IMR-90 (cell line): ENCODE measurements around the gene MRPL54. TPM values are rescaled to one million over a fixed set of nuclear protein-coding genes. Genes with fewer than 3 reads are reported as not detected.

Experiments
- ATAC-seq: fragments of 200-7000 bp; cut with Tn5 transposase; 2 replicates; pipeline ENCODE4 v1.9.1; 2020; ENCODE audit warnings: low read depth, mild to moderate bottlenecking, moderate library complexity
- BruUV-seq: library from RNA; stranded (reverse); fragments of 400-500 nt; replicated peaks from 2 replicates; lab custom pipeline; 2021; lab: Mats Ljungman, UMichigan
- CTCF ChIA-PET: fragments of 300-600 bp; formaldehyde crosslinking; extraction: SDS; loops from one replicate; lab custom pipeline; 2021; ENCODE audit warnings: antibody characterized with exemption; lab: Yijun Ruan, JAX
- POLR2A ChIA-PET: fragments of 300-600 bp; sonication (Branson Sonifier 250); formaldehyde crosslinking; loops from one replicate; lab custom pipeline; 2022; ENCODE audit warnings: antibody characterized with exemption; ENCODE audit not compliant: unreplicated experiment; lab: Charles Lee
- DNase-seq: peaks from one replicate; pipeline ENCODE4 v3.0.0; 2013
- H2AFZ ChIP-seq: replicated peaks from 2 replicates; pipeline ENCODE3; 2013; ENCODE audit warnings: low read length, mild to moderate bottlenecking; ENCODE audit not compliant: poor library complexity
- H2AK5ac ChIP-seq: 2 replicates; pipeline ENCODE4 v1.6.1; 2013; ENCODE audit warnings: low read depth, low read length, inconsistent platforms
- H2AK9ac ChIP-seq: replicated peaks from 2 replicates; pipeline ENCODE3; 2013; ENCODE audit warnings: mild to moderate bottlenecking, low read depth, low read length, moderate library complexity; ENCODE audit not compliant: poor library complexity
- H2BK120ac ChIP-seq: 2 replicates; pipeline ENCODE4 v1.6.1; 2013; ENCODE audit warnings: low read depth, low read length, inconsistent platforms
- H2BK15ac ChIP-seq: 3 replicates; pipeline ENCODE4 v1.6.1; 2013; ENCODE audit warnings: low read depth, low read length, inconsistent platforms
- H2BK20ac ChIP-seq: 2 replicates; pipeline ENCODE4 v1.6.1; 2013; ENCODE audit warnings: low read depth, mild to moderate bottlenecking, inconsistent platforms, low read length, moderate library complexity
- H2BK5ac ChIP-seq: 2 replicates; pipeline ENCODE4 v1.6.1; 2013; ENCODE audit warnings: mild to moderate bottlenecking, low read depth, low read length, inconsistent platforms; ENCODE audit not compliant: poor library complexity, severe bottlenecking
- H3K14ac ChIP-seq: replicated peaks from 2 replicates; pipeline ENCODE4 v1.6.1; 2013; ENCODE audit warnings: low read depth, low read length, inconsistent platforms
- H3K18ac ChIP-seq: 2 replicates; pipeline ENCODE4 v1.6.1; 2013; ENCODE audit warnings: low read depth, low read length, control low read depth
- H3K23ac ChIP-seq: 2 replicates; pipeline ENCODE4 v1.6.1; 2013; ENCODE audit warnings: low read depth, low read length, inconsistent platforms
- H3K27ac ChIP-seq: 2 replicates; pipeline ENCODE4 v1.5.1; 2013; ENCODE audit warnings: mild to moderate bottlenecking, control low read depth, low read length; ENCODE audit not compliant: insufficient read depth
- H3K27me3 ChIP-seq: 2 replicates; pipeline ENCODE4 v1.6.1; 2013; ENCODE audit warnings: low read length; ENCODE audit not compliant: control insufficient read depth, insufficient read depth
- H3K36me3 ChIP-seq: 2 replicates; pipeline ENCODE4 v1.6.1; 2013; ENCODE audit warnings: low read length, mixed read lengths; ENCODE audit not compliant: control insufficient read depth, insufficient read depth
- H3K4ac ChIP-seq: 2 replicates; pipeline ENCODE4 v1.6.1; 2013; ENCODE audit warnings: low read depth, low read length, inconsistent platforms
- H3K4me1 ChIP-seq: 2 replicates; pipeline ENCODE4 v1.6.1; 2013; ENCODE audit warnings: low read length, mixed read lengths; ENCODE audit not compliant: control insufficient read depth, insufficient read depth
- H3K4me2 ChIP-seq: 2 replicates; pipeline ENCODE4 v1.6.1; 2013; ENCODE audit warnings: low read depth, mild to moderate bottlenecking, control low read depth, low read length, moderate library complexity
- H3K4me3 ChIP-seq: 2 replicates; pipeline ENCODE4 v1.5.1; 2013; ENCODE audit warnings: low read depth, mild to moderate bottlenecking, control low read depth, low read length, moderate library complexity; ENCODE audit not compliant: insufficient read depth
- H3K56ac ChIP-seq: 2 replicates; pipeline ENCODE4 v1.6.1; 2013; ENCODE audit warnings: low read length, inconsistent platforms; ENCODE audit not compliant: insufficient read depth; ENCODE audit errors: extremely low read depth
- H3K79me1 ChIP-seq, 2 experiments: 2 replicates each; pipeline ENCODE4 v1.6.1; 2013; ENCODE audit warnings: low read length in 2 of 2, inconsistent platforms in 1 of 2, low read depth in 1 of 2
- H3K9ac ChIP-seq: 2 replicates; pipeline ENCODE4 v1.6.1; 2013; ENCODE audit warnings: low read depth, low read length, control low read depth
- H3K9me1 ChIP-seq: 2 replicates; pipeline ENCODE4 v1.6.1; 2013; ENCODE audit warnings: low read length, inconsistent platforms; ENCODE audit not compliant: insufficient read depth
- H3K9me3 ChIP-seq: 2 replicates; pipeline ENCODE4 v1.6.1; 2013; ENCODE audit warnings: low read length; ENCODE audit not compliant: control insufficient read depth, insufficient read depth
- H4K20me1 ChIP-seq: 2 replicates; pipeline ENCODE4 v1.6.1; 2013; ENCODE audit warnings: low read length, inconsistent platforms; ENCODE audit not compliant: insufficient read depth
- H4K5ac ChIP-seq: 2 replicates; pipeline ENCODE4 v1.6.1; 2013; ENCODE audit warnings: mild to moderate bottlenecking, low read depth, low read length, control low read depth
- H4K8ac ChIP-seq, 2 experiments: 2 replicates each; pipeline ENCODE4 v1.6.1; 2013; ENCODE audit warnings: low read depth in 2 of 2, low read length in 2 of 2, control low read depth in 1 of 2, inconsistent platforms in 1 of 2
- H4K91ac ChIP-seq: 2 replicates; pipeline ENCODE4 v1.6.1; 2013; ENCODE audit warnings: low read depth, low read length, inconsistent platforms; ENCODE audit not compliant: insufficient read depth
- CEBPB ChIP-seq: IDR thresholded peaks from 2 replicates; pipeline ENCODE4 v1.6.1; 2012; ENCODE audit warnings: low read depth, low read length, improper control_type of control experiment
- CHD1 ChIP-seq: IDR thresholded peaks from 2 replicates; pipeline ENCODE4 v1.6.1; 2012; ENCODE audit warnings: low read depth, low read length, improper control_type of control experiment
- ELK1 ChIP-seq: fragments of 150-350 bp; IDR thresholded peaks from 2 replicates; pipeline ENCODE4 v1.6.1; 2016; ENCODE audit warnings: low read depth, mild to moderate bottlenecking, low read length, moderate library complexity, borderline replicate concordance
- FOS ChIP-seq: fragments of 150-350 bp; IDR thresholded peaks from 2 replicates; pipeline ENCODE4 v1.6.1; 2016; ENCODE audit warnings: low read depth, low read length
- MAFK ChIP-seq: IDR thresholded peaks from 2 replicates; pipeline ENCODE4 v1.6.1; 2012; ENCODE audit warnings: low read depth, low read length, improper control_type of control experiment
- MAZ ChIP-seq: IDR thresholded peaks from 2 replicates; pipeline ENCODE4 v1.6.1; 2012; ENCODE audit warnings: low read depth, mild to moderate bottlenecking, low read length, improper control_type of control experiment, moderate library complexity, borderline replicate concordance
- MXI1 ChIP-seq: IDR thresholded peaks from 2 replicates; pipeline ENCODE4 v1.6.1; 2012; ENCODE audit warnings: low read depth, mild to moderate bottlenecking, low read length, moderate library complexity, borderline replicate concordance
- NFE2L2 ChIP-seq: fragments of 150-350 bp; IDR thresholded peaks from 2 replicates; pipeline ENCODE4 v1.6.1; 2016; ENCODE audit warnings: low read depth, mild to moderate bottlenecking, low read length
- RCOR1 ChIP-seq: IDR thresholded peaks from 2 replicates; pipeline ENCODE4 v1.6.1; 2012; ENCODE audit warnings: mild to moderate bottlenecking, low read length, improper control_type of control experiment; ENCODE audit not compliant: insufficient replicate concordance
- RFX5 ChIP-seq: IDR thresholded peaks from 2 replicates; pipeline ENCODE4 v1.8.0; 2012; ENCODE audit warnings: low read depth, mild to moderate bottlenecking, low read length, moderate library complexity
- SMC3 ChIP-seq: fragments of 150-350 bp; IDR thresholded peaks from 2 replicates; pipeline ENCODE4 v1.6.1; 2016; ENCODE audit warnings: low read depth, mild to moderate bottlenecking, antibody characterized with exemption, low read length, moderate library complexity
- USF2 ChIP-seq: fragments of 150-350 bp; IDR thresholded peaks from 2 replicates; pipeline ENCODE4 v1.6.1; 2017; ENCODE audit warnings: mild to moderate bottlenecking, antibody characterized with exemption, low read length, low read depth
- WGBS, 2 experiments: methylation state at CpG; one replicate each; pipeline versions ENCODE4 v1.1.5 to v1.1.7; 2013; ENCODE audit warnings: missing lambda C conversion rate in 2 of 2; ENCODE audit not compliant: insufficient read length in 1 of 2; ENCODE audit errors: extremely low coverage in 2 of 2; 5-methylcytosine and 5-hydroxymethylcytosine counted together
- dilution Hi-C: fragments of 300-500 bp; cut with HindIII; formaldehyde crosslinking; loops from one replicate; pipeline ENCODE4 v1.14.3; 2018; ENCODE audit warnings: low sequenced_read_pairs; ENCODE audit not compliant: unreplicated experiment
- in situ Hi-C: fragments of 300-500 bp; cut with MboI; formaldehyde crosslinking; loops from 3 replicates; pipeline ENCODE4 v1.14.3; 2019; ENCODE audit warnings: low sequenced_read_pairs, inconsistent platforms, mixed read lengths
- intact Hi-C: fragments of 100-400 bp; cut with micrococcal nuclease; formaldehyde crosslinking; loops from 2 replicates; pipeline ENCODE4 v1.10.0; 2022
- polyA plus RNA-seq, 3 experiments: library from polyadenylated mRNA; depleted of rRNA; stranded (reverse); fragments of >200 nt; gene quantifications; 2 replicates each; pipeline ENCODE4 v1.2.3, GENCODE V29; 2012; ENCODE audit warnings: low replicate concordance in 1 of 3
- total RNA-seq: library from RNA; depleted of rRNA; stranded (reverse); fragments of >200 nt; gene quantifications from 2 replicates; pipeline ENCODE4 v1.2.3, GENCODE V29; 2012
- TF ChIP-seq, protein P1 (sequence below): conservative IDR thresholded peaks from 2 replicates; pipeline ENCODE4 v1.5.1; 2012; ENCODE audit warnings: mild to moderate bottlenecking, low read depth, low read length, improper control_type of control experiment

MRPL54 gene
- total and polyA plus RNA-seq, 2 of the 4 experiments (the other 2 are of a cell fraction) = 55.9 to 75.7 TPM

DNA sequence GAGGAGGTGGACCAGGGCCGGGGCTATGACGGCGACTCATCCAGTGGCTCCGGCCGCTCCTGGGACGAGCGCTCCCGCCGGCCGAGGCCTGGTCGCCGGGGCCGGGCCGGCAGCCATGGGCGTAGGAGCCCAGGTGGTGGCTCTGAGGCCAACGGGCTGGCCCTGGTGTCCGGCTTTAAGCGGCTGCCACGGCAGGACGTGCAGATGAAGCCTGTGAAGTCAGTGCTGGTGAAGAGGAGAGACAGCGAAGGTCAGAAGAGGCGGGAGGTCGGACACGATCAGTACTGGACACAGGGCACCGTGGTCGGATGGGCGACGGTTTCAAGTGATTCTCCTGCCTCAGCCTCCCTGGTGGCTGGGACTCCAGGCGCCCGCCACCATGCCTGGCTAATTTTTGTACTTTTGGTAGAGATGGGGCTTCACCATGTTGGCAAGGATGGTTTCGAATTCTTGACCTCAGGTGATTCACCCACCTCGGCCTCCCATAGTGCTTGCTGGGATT is 32.0 kb upstream of the MRPL54 start:
- CTCF ChIA-PET = no interaction called here
- Histone ChIP-seq H4K5ac (no peak overlapping the region), H3K56ac (no peak overlapping the region), H4K20me1 (no peaks in the 10 kb centered on the region), H4K91ac (no peak overlapping the region), H2AK9ac (no peak overlapping the region), H3K79me1 (no peaks in the 10 kb centered on the region), H3K27me3 (peaks cover 10% of the 10 kb centered on the region), H3K4me3 (no peak overlapping the region), H3K27ac (no peak overlapping the region), H3K14ac (no peak overlapping the region), H3K9ac (no peak overlapping the region), H2AFZ (no peak overlapping the region), H4K8ac (no peak overlapping the region), H3K9me1 (no peaks in the 10 kb centered on the region), H3K4ac (no peak overlapping the region), H3K4me2 (no peak overlapping the region), H2BK5ac (no peak overlapping the region), H2AK5ac (no peak overlapping the region), H3K23ac (no peak overlapping the region), H2BK15ac (no peak overlapping the region), H2BK20ac (no peak overlapping the region), H3K36me3 (no peaks in the 10 kb centered on the region), H2BK120ac (no peak overlapping the region), H3K18ac (no peak overlapping the region), H3K9me3 (no peaks in the 10 kb centered on the region; the same call in 1 of the 2 replicates), H3K4me1 (no peaks in the 10 kb centered on the region)
- POLR2A ChIA-PET = no interaction called here
- dilution Hi-C loops = no loop called here
- intact Hi-C loops = no loop called here
- no peak for ATAC-seq
- no TSS peak for BruUV-seq
- no peak for DNase-seq
- 86% methylated on average over 18 of the region's 32 CpGs; no CpG with 5 or more reads in 1 of the 2 experiments for WGBS, 2 experiments
- TF ChIP-seq ELK1 (no peak), RFX5 (no peak), FOS (no peak), NFE2L2 (no peak), USF2 (no peak), MAZ (no peak), MAFK (no peak), MXI1 (no peak), CHD1 (no peak), SMC3 (no peak), RCOR1 (no peak), CEBPB (no peak)
- TF ChIP-seq, protein P1, sequence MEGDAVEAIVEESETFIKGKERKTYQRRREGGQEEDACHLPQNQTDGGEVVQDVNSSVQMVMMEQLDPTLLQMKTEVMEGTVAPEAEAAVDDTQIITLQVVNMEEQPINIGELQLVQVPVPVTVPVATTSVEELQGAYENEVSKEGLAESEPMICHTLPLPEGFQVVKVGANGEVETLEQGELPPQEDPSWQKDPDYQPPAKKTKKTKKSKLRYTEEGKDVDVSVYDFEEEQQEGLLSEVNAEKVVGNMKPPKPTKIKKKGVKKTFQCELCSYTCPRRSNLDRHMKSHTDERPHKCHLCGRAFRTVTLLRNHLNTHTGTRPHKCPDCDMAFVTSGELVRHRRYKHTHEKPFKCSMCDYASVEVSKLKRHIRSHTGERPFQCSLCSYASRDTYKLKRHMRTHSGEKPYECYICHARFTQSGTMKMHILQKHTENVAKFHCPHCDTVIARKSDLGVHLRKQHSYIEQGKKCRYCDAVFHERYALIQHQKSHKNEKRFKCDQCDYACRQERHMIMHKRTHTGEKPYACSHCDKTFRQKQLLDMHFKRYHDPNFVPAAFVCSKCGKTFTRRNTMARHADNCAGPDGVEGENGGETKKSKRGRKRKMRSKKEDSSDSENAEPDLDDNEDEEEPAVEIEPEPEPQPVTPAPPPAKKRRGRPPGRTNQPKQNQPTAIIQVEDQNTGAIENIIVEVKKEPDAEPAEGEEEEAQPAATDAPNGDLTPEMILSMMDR = no peak
- in situ Hi-C loops = no loop called here
